ENCODE data around the gene AREL1.

AREL1 gene

DNA sequence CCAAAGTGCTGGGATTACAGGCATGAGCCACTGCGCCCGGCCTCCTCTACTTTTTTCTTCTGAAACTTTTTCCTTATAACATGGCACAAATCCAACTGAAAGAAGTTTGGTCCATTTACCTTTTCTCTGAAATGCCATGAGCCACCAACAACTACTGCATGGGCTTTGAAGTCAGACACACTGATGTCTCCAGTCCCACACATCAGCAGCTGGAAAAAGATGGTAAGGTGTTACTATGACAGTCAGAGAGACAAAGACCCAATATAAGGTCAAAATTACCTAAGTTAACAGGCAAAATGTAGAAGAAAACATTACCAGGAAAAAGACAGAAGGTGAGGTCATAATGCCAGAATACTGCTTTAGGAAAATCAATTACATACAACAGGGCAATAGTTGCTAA is 48.2 kb downstream of the AREL1 start:
- Histone ChIP-seq H3K27me3 (ENCODE audit: control insufficient read depth in 5 of 5, insufficient read depth in 4 of 5, low read length in 5 of 5) (no peaks in the 10 kb centered on the region), H3K36me3 (ENCODE audit: control insufficient read depth in 5 of 5, insufficient read depth in 5 of 5, low read length in 5 of 5) (peaks cover 35 to 81% (median 66%) of the 10 kb centered on the region in 5 donors), H3K27ac (ENCODE audit: low read depth, low read length) (no peak overlapping the region), H3K4me1 (ENCODE audit: control insufficient read depth in 5 of 5, insufficient read depth in 5 of 5, low read length in 5 of 5) (peaks cover 0 to 32% (median 32%) of the 10 kb centered on the region in 5 donors), H3K4me3 (ENCODE audit: low read depth in 1 of 5, low read length in 5 of 5) (no peak overlapping the region), H3K9me3 (ENCODE audit: control insufficient read depth in 5 of 5, low read length in 5 of 5) (no peaks in the 10 kb centered on the region), H3K9ac (ENCODE audit: low read length in 5 of 5) (no peak overlapping the region)

DNA sequence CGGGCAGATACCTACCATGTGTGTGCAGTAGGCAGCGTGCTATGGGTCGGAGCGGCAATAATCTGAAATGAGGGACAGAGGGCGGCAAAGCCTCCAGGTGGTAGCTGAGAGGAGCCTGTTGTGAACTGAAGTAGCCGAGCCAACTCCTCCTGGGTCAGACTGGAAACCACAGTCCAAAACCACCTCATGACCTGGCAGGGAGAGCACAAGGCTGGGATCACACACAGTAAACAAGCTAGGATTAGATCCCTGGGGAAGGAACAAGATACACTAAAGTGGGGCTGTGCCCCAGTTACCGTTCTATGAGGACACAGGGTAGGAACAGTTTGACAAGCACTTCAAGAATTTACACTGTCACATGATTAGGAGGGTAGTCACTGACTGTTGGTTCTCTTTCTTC is 49.0 kb downstream of the AREL1 start:
- peak overlapping the region; percentile 12 for H3K27ac ChIP-seq (ENCODE audit: low read depth, low read length)
- no peaks in the 10 kb centered on the region for H3K9me3 ChIP-seq (ENCODE audit: control insufficient read depth in 5 of 5, low read length in 5 of 5)
- peaks cover 0 to 32% (median 32%) of the 10 kb centered on the region in 5 donors for H3K4me1 ChIP-seq (ENCODE audit: control insufficient read depth in 5 of 5, insufficient read depth in 5 of 5, low read length in 5 of 5)
- no peak overlapping the region for H3K4me3 ChIP-seq (ENCODE audit: low read depth in 1 of 5, low read length in 5 of 5)
- peaks cover 28 to 78% (median 59%) of the 10 kb centered on the region in 5 donors for H3K36me3 ChIP-seq (ENCODE audit: control insufficient read depth in 5 of 5, insufficient read depth in 5 of 5, low read length in 5 of 5)
- H3K9ac ChIP-seq (ENCODE audit: low read length in 5 of 5): peak overlapping the region in 1 of 5 donors; percentile 0
- H3K27me3 ChIP-seq (ENCODE audit: control insufficient read depth in 5 of 5, insufficient read depth in 4 of 5, low read length in 5 of 5): no peaks in the 10 kb centered on the region

DNA sequence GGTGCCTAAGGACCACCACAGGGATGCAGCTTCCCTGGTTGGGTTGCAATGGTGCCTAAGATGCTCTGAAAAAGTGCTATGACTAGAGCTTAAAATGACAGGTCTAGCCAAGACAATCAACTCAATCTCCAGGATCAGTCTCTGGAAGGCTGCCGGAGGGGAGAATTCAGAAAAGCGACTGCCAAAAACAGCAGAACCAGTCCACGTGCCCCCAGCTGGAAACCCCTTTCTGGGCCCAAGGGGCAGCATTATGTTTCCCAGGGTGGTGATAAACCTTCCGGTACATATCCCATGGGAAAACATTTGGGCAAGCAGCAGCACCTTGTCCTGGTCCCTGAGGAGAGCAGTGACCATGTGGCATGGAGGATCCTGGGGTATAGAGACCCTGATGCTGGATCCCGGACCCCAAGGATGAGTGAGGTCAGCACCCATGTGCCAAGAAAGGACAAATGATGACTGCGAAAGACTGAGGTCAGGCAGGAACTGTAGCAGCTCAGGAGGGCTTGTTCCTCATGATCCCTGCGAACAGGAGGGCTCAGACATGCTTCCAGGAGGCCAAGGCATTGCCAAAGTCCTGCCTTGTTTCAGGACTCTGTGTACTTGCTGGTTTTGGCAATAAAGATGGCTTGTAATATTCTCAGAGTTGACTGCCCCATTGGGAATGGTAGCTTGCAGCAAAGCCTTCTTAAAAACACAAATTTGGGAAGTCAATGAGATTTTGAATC is 51.0 kb downstream of the AREL1 start:
- Histone ChIP-seq H3K9ac (ENCODE audit: low read length in 5 of 5) (peak overlapping the region in 1 of 5 donors; percentile 26), H3K27me3 (ENCODE audit: control insufficient read depth in 5 of 5, insufficient read depth in 4 of 5, low read length in 5 of 5) (no peaks in the 10 kb centered on the region), H3K27ac (ENCODE audit: low read depth, low read length) (peak overlapping the region; percentile 18), H3K36me3 (ENCODE audit: control insufficient read depth in 5 of 5, insufficient read depth in 5 of 5, low read length in 5 of 5) (peaks cover 11 to 62% (median 42%) of the 10 kb centered on the region in 5 donors), H3K4me1 (ENCODE audit: control insufficient read depth in 5 of 5, insufficient read depth in 5 of 5, low read length in 5 of 5) (peaks cover 0 to 32% (median 32%) of the 10 kb centered on the region in 5 donors), H3K4me3 (ENCODE audit: low read depth in 1 of 5, low read length in 5 of 5) (peak overlapping the region in 1 of 5 donors; percentile 5), H3K9me3 (ENCODE audit: control insufficient read depth in 5 of 5, low read length in 5 of 5) (no peaks in the 10 kb centered on the region)

DNA sequence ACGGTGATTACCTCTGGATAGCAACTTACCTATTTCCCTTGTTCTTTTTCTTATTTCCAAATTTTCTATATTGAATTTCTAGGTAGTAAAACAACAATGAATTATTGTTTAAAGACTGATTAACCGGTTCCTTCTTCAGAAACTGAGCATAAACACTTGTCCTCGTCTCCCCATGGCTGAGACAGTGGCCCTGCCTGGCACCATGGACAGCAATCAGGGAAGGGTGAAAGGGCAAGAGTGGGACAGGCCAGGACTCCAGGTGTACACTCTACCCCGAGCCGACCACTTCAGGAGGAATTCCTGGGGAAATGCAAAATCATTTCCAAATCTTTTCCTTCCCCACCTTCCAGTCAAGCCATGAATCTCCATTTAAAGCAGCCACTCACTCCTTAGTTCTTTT is 52.0 kb downstream of the AREL1 start:
- no peak overlapping the region for H3K9ac ChIP-seq (ENCODE audit: low read length in 5 of 5)
- H3K4me3 ChIP-seq (ENCODE audit: low read depth in 1 of 5, low read length in 5 of 5): no peak overlapping the region
- H3K9me3 ChIP-seq (ENCODE audit: control insufficient read depth in 5 of 5, low read length in 5 of 5): no peaks in the 10 kb centered on the region
- H3K4me1 ChIP-seq (ENCODE audit: control insufficient read depth in 5 of 5, insufficient read depth in 5 of 5, low read length in 5 of 5): peaks cover 0 to 39% (median 35%) of the 10 kb centered on the region in 5 donors
- no peak overlapping the region for H3K27ac ChIP-seq (ENCODE audit: low read depth, low read length)
- H3K27me3 ChIP-seq (ENCODE audit: control insufficient read depth in 5 of 5, insufficient read depth in 4 of 5, low read length in 5 of 5): no peaks in the 10 kb centered on the region
- H3K36me3 ChIP-seq (ENCODE audit: control insufficient read depth in 5 of 5, insufficient read depth in 5 of 5, low read length in 5 of 5): peaks cover 9 to 57% (median 37%) of the 10 kb centered on the region in 5 donors

DNA sequence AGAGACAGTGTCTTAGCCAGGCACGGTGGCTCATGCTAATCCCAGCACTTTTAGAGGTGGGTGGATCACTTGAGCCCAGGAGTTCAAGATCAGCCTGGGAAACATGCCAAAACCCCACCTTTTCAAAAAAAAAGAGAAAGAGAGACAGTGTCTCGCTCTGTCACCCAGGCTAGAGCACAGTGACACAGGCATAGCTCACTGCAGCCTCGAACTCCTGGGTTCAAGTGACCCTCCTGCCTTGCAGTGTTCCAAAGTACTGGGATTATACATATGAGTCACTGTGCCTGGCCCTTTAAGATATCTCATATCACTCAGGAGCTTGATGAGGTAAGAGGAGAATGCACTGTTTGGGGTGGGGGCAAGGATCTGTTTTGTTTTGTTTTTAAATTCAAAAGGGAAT is 52.7 kb downstream of the AREL1 start:
- no peaks in the 10 kb centered on the region for H3K27me3 ChIP-seq (ENCODE audit: control insufficient read depth in 5 of 5, insufficient read depth in 4 of 5, low read length in 5 of 5)
- H3K9ac ChIP-seq (ENCODE audit: low read length in 5 of 5): no peak overlapping the region
- no peak overlapping the region for H3K4me3 ChIP-seq (ENCODE audit: low read depth in 1 of 5, low read length in 5 of 5)
- H3K4me1 ChIP-seq (ENCODE audit: control insufficient read depth in 5 of 5, insufficient read depth in 5 of 5, low read length in 5 of 5): peaks cover 0 to 46% (median 40%) of the 10 kb centered on the region in 5 donors
- H3K36me3 ChIP-seq (ENCODE audit: control insufficient read depth in 5 of 5, insufficient read depth in 5 of 5, low read length in 5 of 5): peaks cover 3 to 51% (median 31%) of the 10 kb centered on the region in 5 donors
- no peak overlapping the region for H3K27ac ChIP-seq (ENCODE audit: low read depth, low read length)
- no peaks in the 10 kb centered on the region for H3K9me3 ChIP-seq (ENCODE audit: control insufficient read depth in 5 of 5, low read length in 5 of 5)

DNA sequence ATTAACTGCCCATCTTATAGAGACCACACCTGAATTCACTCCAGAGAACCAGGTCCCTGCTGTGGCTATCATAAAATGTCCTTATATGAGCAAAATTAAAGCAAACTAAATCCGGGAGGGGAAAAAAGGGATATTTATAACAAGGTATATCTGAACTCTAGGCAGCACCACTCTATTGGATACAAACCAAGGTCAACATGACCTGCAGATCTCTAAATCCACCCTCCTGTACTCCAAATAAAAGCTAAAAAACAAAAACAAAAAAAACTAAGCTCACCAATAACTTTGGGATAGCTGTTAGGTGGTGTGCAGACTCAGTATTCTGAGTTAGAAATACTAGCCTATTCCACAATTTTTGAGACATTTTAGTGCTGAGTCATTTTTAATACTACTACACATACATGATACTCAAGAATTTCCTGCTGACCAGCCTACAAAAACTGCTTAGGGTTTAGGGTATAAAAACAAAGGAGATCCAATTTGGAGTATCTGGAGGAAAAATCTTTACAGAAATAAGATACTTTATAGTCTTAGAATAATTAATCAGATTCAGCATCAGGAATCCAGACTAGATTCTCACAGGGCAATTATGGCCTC is 54.2 kb downstream of the AREL1 start:
- Histone ChIP-seq H3K27ac (ENCODE audit: low read depth, low read length) (no peak overlapping the region), H3K36me3 (ENCODE audit: control insufficient read depth in 5 of 5, insufficient read depth in 5 of 5, low read length in 5 of 5) (peaks cover 3 to 40% (median 27%) of the 10 kb centered on the region in 5 donors), H3K9me3 (ENCODE audit: control insufficient read depth in 5 of 5, low read length in 5 of 5) (no peaks in the 10 kb centered on the region), H3K9ac (ENCODE audit: low read length in 5 of 5) (no peak overlapping the region), H3K4me1 (ENCODE audit: control insufficient read depth in 5 of 5, insufficient read depth in 5 of 5, low read length in 5 of 5) (peaks cover 0 to 45% (median 35%) of the 10 kb centered on the region in 5 donors), H3K27me3 (ENCODE audit: control insufficient read depth in 5 of 5, insufficient read depth in 4 of 5, low read length in 5 of 5) (no peaks in the 10 kb centered on the region), H3K4me3 (ENCODE audit: low read depth in 1 of 5, low read length in 5 of 5) (no peak overlapping the region)

DNA sequence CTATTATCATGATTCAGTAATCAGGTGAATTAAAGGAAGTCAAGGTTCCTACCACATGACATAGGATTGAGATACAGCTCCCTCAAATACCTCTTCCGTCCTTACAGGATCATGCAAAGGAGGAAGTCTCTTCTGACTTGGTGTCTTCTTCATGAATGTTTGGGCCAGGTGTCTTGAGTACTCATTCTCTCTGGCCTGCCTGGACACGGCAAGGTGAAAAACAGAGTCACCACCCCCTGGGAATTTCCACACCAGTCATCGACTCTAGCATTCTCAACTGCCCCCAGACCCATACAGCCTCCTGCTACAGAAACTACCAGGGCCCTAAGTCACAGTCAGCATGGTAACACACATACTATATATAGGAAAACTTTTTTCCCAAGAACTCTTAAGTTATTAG is 55.9 kb downstream of the AREL1 start:
- Histone ChIP-seq H3K9me3 (ENCODE audit: control insufficient read depth in 5 of 5, low read length in 5 of 5) (no peaks in the 10 kb centered on the region), H3K27me3 (ENCODE audit: control insufficient read depth in 5 of 5, insufficient read depth in 4 of 5, low read length in 5 of 5) (no peaks in the 10 kb centered on the region), H3K4me3 (ENCODE audit: low read depth in 1 of 5, low read length in 5 of 5) (no peak overlapping the region), H3K27ac (ENCODE audit: low read depth, low read length) (no peak overlapping the region), H3K9ac (ENCODE audit: low read length in 5 of 5) (no peak overlapping the region), H3K4me1 (ENCODE audit: control insufficient read depth in 5 of 5, insufficient read depth in 5 of 5, low read length in 5 of 5) (peaks cover 0 to 33% (median 23%) of the 10 kb centered on the region in 5 donors), H3K36me3 (ENCODE audit: control insufficient read depth in 5 of 5, insufficient read depth in 5 of 5, low read length in 5 of 5) (peaks cover 3 to 27% (median 13%) of the 10 kb centered on the region in 5 donors)

DNA sequence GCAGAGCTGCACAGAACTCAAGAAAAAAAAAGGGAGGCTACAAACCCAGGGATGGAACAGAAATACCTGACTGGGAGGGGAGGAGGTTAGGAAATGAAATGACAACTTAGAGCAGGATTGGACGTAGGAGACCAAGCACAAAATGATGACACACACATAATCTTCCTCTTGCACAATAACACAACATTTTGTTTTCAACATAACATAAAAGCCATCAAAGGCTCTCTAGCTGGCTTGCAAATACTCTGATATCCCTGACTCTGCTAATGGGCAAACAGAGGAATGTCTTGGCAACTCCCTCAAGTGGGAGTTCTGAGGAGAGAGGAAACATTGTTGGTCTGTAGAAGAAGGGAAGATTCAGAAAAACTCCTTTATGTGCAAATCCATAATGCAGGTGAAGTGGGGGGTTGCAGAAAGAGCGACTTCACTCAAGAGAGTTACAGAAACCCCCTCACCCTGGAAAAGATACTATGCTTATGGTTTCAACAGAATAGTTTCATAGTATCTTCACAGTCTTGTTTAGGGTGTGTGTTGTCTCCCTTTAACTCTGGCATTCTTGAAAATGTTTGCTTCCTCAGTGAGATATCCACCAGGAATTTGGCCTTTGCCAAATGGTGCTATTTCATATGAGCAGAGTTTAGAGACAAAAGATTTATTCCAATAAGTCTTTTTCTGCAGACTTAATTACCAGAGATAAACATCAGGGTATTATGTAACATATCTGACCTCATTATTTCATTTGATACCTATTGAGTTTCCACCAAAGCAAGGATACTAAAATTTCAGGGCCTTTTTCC is 57.1 kb downstream of the AREL1 start:
- Histone ChIP-seq H3K9me3 (ENCODE audit: control insufficient read depth in 5 of 5, low read length in 5 of 5) (no peaks in the 10 kb centered on the region), H3K27ac (ENCODE audit: low read depth, low read length) (no peak overlapping the region), H3K4me3 (ENCODE audit: low read depth in 1 of 5, low read length in 5 of 5) (no peak overlapping the region), H3K9ac (ENCODE audit: low read length in 5 of 5) (no peak overlapping the region), H3K27me3 (ENCODE audit: control insufficient read depth in 5 of 5, insufficient read depth in 4 of 5, low read length in 5 of 5) (no peaks in the 10 kb centered on the region), H3K4me1 (ENCODE audit: control insufficient read depth in 5 of 5, insufficient read depth in 5 of 5, low read length in 5 of 5) (peaks cover 0 to 24% (median 14%) of the 10 kb centered on the region in 5 donors), H3K36me3 (ENCODE audit: control insufficient read depth in 5 of 5, insufficient read depth in 5 of 5, low read length in 5 of 5) (peaks cover 3 to 19% (median 5%) of the 10 kb centered on the region in 5 donors)

DNA sequence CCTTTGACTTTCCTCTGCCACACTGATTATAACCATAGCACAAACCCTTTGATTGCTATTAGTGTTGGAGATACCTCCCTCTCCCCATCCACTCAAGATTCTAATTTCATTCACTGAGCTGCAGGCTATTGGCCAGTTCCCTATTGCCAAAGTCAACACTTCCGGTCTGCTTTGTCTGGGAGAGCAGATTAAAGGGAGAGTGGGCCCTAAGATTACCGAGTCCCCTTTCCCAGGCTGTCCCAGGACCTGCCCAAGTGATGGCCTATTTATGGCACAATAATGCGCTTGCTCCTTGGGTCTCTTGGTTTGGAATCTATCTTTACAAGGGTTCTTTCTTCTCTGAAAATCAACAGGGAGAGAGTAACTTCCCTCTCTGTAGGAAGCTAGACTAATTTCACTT is 57.9 kb downstream of the AREL1 start:
- Histone ChIP-seq H3K36me3 (ENCODE audit: control insufficient read depth in 5 of 5, insufficient read depth in 5 of 5, low read length in 5 of 5) (peaks cover 0 to 12% (median 3%) of the 10 kb centered on the region in 5 donors), H3K27me3 (ENCODE audit: control insufficient read depth in 5 of 5, insufficient read depth in 4 of 5, low read length in 5 of 5) (no peaks in the 10 kb centered on the region), H3K9ac (ENCODE audit: low read length in 5 of 5) (no peak overlapping the region), H3K4me1 (ENCODE audit: control insufficient read depth in 5 of 5, insufficient read depth in 5 of 5, low read length in 5 of 5) (peaks cover 0 to 24% (median 13%) of the 10 kb centered on the region in 5 donors), H3K9me3 (ENCODE audit: control insufficient read depth in 5 of 5, low read length in 5 of 5) (no peaks in the 10 kb centered on the region), H3K27ac (ENCODE audit: low read depth, low read length) (no peak overlapping the region), H3K4me3 (ENCODE audit: low read depth in 1 of 5, low read length in 5 of 5) (no peak overlapping the region)
